MCF 10A (cell line): ENCODE measurements around the gene RFX2. TPM values are rescaled to one million over a fixed set of nuclear protein-coding genes. Genes with fewer than 3 reads are reported as not detected.
"Not testable (repeated sequence)": the region's sequence is repeated elsewhere in the genome, so short reads cannot be mapped to it uniquely, and the experiment has no call there.

Experiments
- BruUV-seq: library from RNA; stranded (reverse); fragments of 400-500 nt; replicated peaks from 2 replicates; lab custom pipeline; 2021; lab: Mats Ljungman, UMichigan
- CTCF ChIA-PET: fragments of 300-600 bp; sonication (Branson Sonifier 250); formaldehyde crosslinking; extraction: SDS; loops from one replicate; lab custom pipeline; 2021; ENCODE audit warnings: antibody characterized with exemption, inconsistent platforms; lab: Yijun Ruan, JAX
- POLR2A ChIA-PET: fragments of 300-600, 350-650 bp; sonication (Branson Sonifier 250); formaldehyde crosslinking; extraction: SDS; loops from one replicate; lab custom pipeline; 2020; ENCODE audit warnings: antibody characterized with exemption, inconsistent platforms; lab: Yijun Ruan, JAX
- DNase-seq: peaks from one replicate; pipeline ENCODE4 v3.0.0-alpha.2; 2018; ENCODE audit not compliant: unreplicated experiment
- H3K27ac Mint-ChIP-seq: one replicate; pipeline ENCODE4 v1.8.0; 2022; ENCODE audit warnings: mild to moderate bottlenecking, low read depth, mixed read lengths; ENCODE audit not compliant: unreplicated experiment
- H3K27me3 Mint-ChIP-seq: one replicate; pipeline ENCODE4 v1.8.0; 2022; ENCODE audit warnings: mixed read lengths; ENCODE audit not compliant: insufficient read depth, unreplicated experiment
- H3K36me3 Mint-ChIP-seq: one replicate; pipeline ENCODE4 v1.8.0; 2022; ENCODE audit warnings: mild to moderate bottlenecking, moderate library complexity, mixed read lengths; ENCODE audit not compliant: insufficient read depth, unreplicated experiment
- H3K4me1 Mint-ChIP-seq: one replicate; pipeline ENCODE4 v1.8.0; 2022; ENCODE audit warnings: mixed read lengths; ENCODE audit not compliant: insufficient read depth, unreplicated experiment
- H3K4me3 Mint-ChIP-seq: one replicate; pipeline ENCODE4 v1.8.0; 2022; ENCODE audit warnings: mild to moderate bottlenecking, moderate library complexity, mixed read lengths; ENCODE audit not compliant: unreplicated experiment
- H3K9me3 Mint-ChIP-seq: one replicate; pipeline ENCODE4 v1.8.0; 2022; ENCODE audit warnings: mixed read lengths; ENCODE audit not compliant: unreplicated experiment
- intact Hi-C: fragments of 100-400 bp; cut with micrococcal nuclease; formaldehyde crosslinking; loops from 2 replicates; pipeline ENCODE4 v1.14.1; 2022
- total RNA-seq: library from RNA; stranded (reverse); gene quantifications from 2 replicates; pipeline ENCODE4 v1.2.3, GENCODE V29; 2022
- TF ChIP-seq, protein P1 (sequence below): fragments of 200-600 bp; IDR thresholded peaks from one replicate; pipeline ENCODE4 v1.8.0; 2022; ENCODE audit warnings: antibody characterized with exemption, mild to moderate bottlenecking; ENCODE audit not compliant: unreplicated experiment

RFX2 gene
- total RNA-seq, 1 experiment from 2014 or later, result 9.9 TPM

DNA sequence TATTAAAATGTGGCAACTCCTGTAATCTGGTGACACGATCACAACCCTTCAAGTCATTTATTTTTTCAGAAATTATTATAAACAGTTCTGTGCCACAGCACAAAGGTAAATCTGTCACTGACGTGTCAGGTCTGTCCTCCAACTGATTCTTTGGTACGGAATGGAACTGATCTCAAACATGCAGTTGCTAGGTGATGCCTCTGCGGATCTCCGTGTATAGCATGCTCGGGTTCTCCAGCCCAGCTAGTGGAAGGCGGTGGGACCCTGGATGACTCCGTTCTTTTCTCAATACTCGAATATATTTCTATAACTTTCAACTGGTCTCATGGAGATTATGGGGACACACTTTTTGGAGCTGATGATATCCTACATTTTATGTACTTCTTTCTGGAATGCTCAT is 143.4 kb downstream of the RFX2 start:
- TF ChIP-seq, protein P1, sequence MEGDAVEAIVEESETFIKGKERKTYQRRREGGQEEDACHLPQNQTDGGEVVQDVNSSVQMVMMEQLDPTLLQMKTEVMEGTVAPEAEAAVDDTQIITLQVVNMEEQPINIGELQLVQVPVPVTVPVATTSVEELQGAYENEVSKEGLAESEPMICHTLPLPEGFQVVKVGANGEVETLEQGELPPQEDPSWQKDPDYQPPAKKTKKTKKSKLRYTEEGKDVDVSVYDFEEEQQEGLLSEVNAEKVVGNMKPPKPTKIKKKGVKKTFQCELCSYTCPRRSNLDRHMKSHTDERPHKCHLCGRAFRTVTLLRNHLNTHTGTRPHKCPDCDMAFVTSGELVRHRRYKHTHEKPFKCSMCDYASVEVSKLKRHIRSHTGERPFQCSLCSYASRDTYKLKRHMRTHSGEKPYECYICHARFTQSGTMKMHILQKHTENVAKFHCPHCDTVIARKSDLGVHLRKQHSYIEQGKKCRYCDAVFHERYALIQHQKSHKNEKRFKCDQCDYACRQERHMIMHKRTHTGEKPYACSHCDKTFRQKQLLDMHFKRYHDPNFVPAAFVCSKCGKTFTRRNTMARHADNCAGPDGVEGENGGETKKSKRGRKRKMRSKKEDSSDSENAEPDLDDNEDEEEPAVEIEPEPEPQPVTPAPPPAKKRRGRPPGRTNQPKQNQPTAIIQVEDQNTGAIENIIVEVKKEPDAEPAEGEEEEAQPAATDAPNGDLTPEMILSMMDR, result no peak
- H3K4me3 Mint-ChIP-seq, result no peak overlapping the region
- intact Hi-C loops, result no loop called here
- CTCF ChIA-PET, result interaction anchor here (0.6 to 3.7 kb wide), 13 partner anchors 9 to 254 kb away, joined by 3 to 48 read pairs (median 10); partner anchors contain the start of gene RANBP3
- H3K27me3 Mint-ChIP-seq, result no peaks in the 10 kb centered on the region
- POLR2A ChIA-PET, result interaction anchor here (0.6 to 1.6 kb wide), 3 partner anchors 11 to 13 kb away, joined by 3 to 7 read pairs (median 4); partner anchors contain the start of gene RANBP3
- DNase-seq, result no peak
- no peaks in the 10 kb centered on the region for H3K9me3 Mint-ChIP-seq
- no TSS peak for BruUV-seq
- H3K4me1 Mint-ChIP-seq, result peaks cover 41% of the 10 kb centered on the region
- peaks cover 34% of the 10 kb centered on the region for H3K36me3 Mint-ChIP-seq
- no peak overlapping the region for H3K27ac Mint-ChIP-seq

DNA sequence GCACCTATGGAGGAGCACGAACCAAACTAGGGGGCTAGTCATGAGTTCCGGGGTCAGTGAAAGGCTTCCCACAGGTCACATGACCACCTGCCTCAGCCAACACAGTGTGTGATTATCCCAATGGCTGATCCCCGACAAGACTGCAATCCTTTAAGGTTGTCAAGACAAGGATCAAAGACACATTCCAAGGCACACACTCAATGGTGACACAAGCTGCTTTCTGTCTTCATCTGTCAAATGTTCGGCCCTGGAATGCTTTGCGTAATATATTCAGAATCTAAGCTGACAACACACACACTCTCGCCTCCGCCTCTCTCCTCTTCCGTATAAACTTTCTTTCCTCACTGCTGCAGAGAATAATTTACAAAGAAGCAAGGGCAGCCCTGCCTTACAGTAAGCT is 144.1 kb downstream of the RFX2 start:
- intact Hi-C loops, result no loop called here
- BruUV-seq, result no TSS peak
- DNase-seq, result no peak
- Mint-ChIP-seq H3K27me3 (no peaks in the 10 kb centered on the region), H3K36me3 (peaks cover 34% of the 10 kb centered on the region), H3K9me3 (no peaks in the 10 kb centered on the region), H3K4me3 (no peak overlapping the region), H3K4me1 (peaks cover 43% of the 10 kb centered on the region), H3K27ac (no peak overlapping the region)
- POLR2A ChIA-PET, result interaction anchor here (0.9 to 1.6 kb wide), 2 partner anchors 11 kb away, joined by 4 to 7 read pairs; partner anchors contain the start of gene RANBP3
- TF ChIP-seq, protein P1, result no peak
- CTCF ChIA-PET, result interaction anchor here (0.6 to 3.7 kb wide), 7 partner anchors 9 to 245 kb away, joined by 3 to 48 read pairs (median 15); no protein-coding TSS in a partner anchor

DNA sequence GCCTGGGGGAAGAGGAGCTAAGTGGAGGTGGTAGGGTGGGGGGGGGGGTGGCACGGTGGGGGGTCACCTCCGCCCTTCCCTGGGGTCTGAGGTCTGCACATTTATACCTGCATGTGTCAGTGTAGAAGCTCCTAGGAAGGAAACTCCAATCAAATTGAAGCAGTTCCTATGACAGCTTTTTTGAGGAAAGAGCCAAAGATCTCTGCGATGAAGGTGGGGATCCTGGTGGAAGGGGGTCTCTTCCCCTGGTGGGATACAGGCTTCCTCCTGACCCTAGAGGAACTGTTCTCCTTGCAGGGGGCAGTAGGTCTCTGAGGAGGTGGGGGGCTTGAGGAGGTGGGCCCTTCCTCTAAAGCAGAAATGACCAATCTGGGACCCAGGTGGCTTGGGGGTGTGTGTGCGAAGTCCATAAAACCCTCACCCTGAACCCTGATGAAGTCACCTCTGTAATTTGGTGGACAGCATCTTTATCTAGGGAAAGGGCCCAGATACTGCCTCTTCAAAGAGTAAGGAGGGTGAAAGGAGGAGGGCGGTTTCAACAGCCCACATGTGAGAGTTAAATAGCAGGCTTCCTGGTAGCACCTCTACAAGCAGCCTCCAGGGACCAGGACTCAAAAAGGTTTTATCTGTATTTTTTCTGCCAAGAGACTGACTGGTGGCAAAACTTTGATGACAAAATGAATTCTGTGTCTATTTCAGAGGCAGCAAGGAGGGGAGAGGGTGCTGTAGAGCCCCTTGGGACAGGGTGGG is 145.3 kb downstream of the RFX2 start:
- Mint-ChIP-seq H3K27ac (no peak overlapping the region), H3K9me3 (no peaks in the 10 kb centered on the region), H3K36me3 (peaks cover 34% of the 10 kb centered on the region), H3K4me3 (no peak overlapping the region), H3K27me3 (no peaks in the 10 kb centered on the region), H3K4me1 (peaks cover 50% of the 10 kb centered on the region)
- BruUV-seq, result no TSS peak
- no peak for DNase-seq
- ChIA-PET CTCF (no interaction called here), POLR2A (interaction anchor here (0.5 kb wide), 1 partner anchor 63 kb away, joined by 3 read pairs; no protein-coding TSS in a partner anchor)
- intact Hi-C loops, result no loop called here
- TF ChIP-seq, protein P1, result no peak

DNA sequence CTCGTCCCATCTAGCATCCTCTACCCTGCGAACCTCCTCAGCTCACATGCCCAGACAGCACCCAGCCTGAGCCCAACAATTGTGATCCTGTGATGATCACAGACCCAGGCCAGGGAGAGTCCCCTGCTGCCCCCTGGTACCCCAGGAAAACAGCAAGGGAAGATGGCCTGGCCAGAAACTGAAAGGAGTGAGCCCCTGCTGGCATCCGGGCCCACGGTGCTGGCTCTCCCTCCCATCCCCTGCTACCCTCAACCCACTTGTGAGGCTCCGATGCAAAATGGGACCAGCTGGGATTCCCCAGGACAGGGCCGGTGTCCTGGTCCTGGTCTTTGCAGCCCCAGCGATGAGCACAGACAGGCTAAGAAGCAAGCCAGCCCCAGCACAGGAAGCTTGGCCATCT is 146.4 kb downstream of the RFX2 start:
- intact Hi-C loops, result no loop called here
- H3K9me3 Mint-ChIP-seq, result no peaks in the 10 kb centered on the region
- no TSS peak for BruUV-seq
- no peak overlapping the region for H3K4me3 Mint-ChIP-seq
- H3K36me3 Mint-ChIP-seq, result peaks cover 28% of the 10 kb centered on the region
- no peaks in the 10 kb centered on the region for H3K27me3 Mint-ChIP-seq
- no peak overlapping the region for H3K27ac Mint-ChIP-seq
- peaks cover 43% of the 10 kb centered on the region for H3K4me1 Mint-ChIP-seq
- ChIA-PET POLR2A (no interaction called here), CTCF (no interaction called here)
- no peak for DNase-seq
- TF ChIP-seq, protein P1, result no peak

DNA sequence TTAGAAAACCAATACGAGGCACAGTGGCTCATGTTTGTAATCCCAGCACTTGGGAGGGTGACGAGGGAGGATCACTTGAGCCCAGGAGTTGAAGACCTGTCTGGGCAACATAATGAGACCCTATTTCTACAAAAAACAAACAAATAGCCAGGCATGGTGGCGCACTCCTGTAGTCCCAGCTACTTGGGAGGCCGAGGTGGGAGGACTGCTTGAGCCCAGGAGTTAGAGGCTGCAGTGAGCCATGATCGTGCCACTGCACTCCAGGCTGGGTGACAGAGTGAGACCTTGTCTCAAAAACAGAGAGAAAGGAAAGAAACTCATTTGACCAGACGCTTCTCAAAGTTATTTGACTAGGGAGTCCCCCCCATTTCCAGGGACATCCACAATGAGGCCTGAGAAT is 147.0 kb downstream of the RFX2 start:
- H3K4me3 Mint-ChIP-seq, CTCF ChIA-PET, H3K27me3 Mint-ChIP-seq, H3K27ac Mint-ChIP-seq, intact Hi-C loops, BruUV-seq, DNase-seq, H3K9me3 Mint-ChIP-seq, POLR2A ChIA-PET: not testable (repeated sequence)
- Mint-ChIP-seq H3K36me3 (peaks cover 26% of the 10 kb centered on the region), H3K4me1 (peaks cover 37% of the 10 kb centered on the region)
